ENCODE results near the gene MTUS2.

The MTUS2 gene

DNA sequence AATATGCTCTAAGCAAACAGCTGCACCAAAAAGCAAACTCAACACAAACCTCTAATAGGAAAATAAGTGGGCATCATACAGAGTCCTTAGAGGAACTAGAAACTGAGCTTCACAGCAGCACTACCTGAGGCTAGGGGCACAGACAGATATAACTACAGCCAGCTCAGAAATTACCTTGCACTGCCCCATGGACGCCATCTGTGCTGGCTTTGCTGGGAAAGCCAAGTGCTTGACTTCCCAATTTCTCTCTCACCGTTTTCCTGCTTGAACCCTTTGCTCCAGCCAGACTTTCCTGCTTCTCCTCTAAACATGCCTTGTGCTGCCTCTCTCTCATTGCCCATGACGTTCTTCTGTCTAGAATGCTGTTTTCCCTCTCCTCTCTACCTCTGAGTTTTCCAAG, 29.3 kb downstream of the MTUS2 start:
- H3K4me3 ChIP-seq (replicated peaks; ENCODE audit: insufficient read depth, low read length) = no peak overlapping the region
- no peak overlapping the region for H3K27ac ChIP-seq (replicated peaks)
- no peak for DNase-seq (ENCODE audit: low read depth in 1 of 2, low spot score in 1 of 2)
- peaks cover 8% of the 10 kb centered on the region for H3K27me3 ChIP-seq (ENCODE audit: insufficient read depth, poor library complexity, severe bottlenecking)
- TF ChIP-seq, protein P1, sequence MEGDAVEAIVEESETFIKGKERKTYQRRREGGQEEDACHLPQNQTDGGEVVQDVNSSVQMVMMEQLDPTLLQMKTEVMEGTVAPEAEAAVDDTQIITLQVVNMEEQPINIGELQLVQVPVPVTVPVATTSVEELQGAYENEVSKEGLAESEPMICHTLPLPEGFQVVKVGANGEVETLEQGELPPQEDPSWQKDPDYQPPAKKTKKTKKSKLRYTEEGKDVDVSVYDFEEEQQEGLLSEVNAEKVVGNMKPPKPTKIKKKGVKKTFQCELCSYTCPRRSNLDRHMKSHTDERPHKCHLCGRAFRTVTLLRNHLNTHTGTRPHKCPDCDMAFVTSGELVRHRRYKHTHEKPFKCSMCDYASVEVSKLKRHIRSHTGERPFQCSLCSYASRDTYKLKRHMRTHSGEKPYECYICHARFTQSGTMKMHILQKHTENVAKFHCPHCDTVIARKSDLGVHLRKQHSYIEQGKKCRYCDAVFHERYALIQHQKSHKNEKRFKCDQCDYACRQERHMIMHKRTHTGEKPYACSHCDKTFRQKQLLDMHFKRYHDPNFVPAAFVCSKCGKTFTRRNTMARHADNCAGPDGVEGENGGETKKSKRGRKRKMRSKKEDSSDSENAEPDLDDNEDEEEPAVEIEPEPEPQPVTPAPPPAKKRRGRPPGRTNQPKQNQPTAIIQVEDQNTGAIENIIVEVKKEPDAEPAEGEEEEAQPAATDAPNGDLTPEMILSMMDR (IDR thresholded peaks at IDR 0.05; ENCODE audit: insufficient read depth, low read length) = no peak
- TF ChIP-seq, protein P2, sequence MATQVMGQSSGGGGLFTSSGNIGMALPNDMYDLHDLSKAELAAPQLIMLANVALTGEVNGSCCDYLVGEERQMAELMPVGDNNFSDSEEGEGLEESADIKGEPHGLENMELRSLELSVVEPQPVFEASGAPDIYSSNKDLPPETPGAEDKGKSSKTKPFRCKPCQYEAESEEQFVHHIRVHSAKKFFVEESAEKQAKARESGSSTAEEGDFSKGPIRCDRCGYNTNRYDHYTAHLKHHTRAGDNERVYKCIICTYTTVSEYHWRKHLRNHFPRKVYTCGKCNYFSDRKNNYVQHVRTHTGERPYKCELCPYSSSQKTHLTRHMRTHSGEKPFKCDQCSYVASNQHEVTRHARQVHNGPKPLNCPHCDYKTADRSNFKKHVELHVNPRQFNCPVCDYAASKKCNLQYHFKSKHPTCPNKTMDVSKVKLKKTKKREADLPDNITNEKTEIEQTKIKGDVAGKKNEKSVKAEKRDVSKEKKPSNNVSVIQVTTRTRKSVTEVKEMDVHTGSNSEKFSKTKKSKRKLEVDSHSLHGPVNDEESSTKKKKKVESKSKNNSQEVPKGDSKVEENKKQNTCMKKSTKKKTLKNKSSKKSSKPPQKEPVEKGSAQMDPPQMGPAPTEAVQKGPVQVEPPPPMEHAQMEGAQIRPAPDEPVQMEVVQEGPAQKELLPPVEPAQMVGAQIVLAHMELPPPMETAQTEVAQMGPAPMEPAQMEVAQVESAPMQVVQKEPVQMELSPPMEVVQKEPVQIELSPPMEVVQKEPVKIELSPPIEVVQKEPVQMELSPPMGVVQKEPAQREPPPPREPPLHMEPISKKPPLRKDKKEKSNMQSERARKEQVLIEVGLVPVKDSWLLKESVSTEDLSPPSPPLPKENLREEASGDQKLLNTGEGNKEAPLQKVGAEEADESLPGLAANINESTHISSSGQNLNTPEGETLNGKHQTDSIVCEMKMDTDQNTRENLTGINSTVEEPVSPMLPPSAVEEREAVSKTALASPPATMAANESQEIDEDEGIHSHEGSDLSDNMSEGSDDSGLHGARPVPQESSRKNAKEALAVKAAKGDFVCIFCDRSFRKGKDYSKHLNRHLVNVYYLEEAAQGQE (IDR thresholded peaks at IDR 0.05; ENCODE audit: insufficient replicate concordance, low read depth) = no peak
- TF ChIP-seq GABPA (IDR thresholded peaks at IDR 0.05; ENCODE audit: low read depth) (no peak), SPI1 (IDR thresholded peaks at IDR 0.05; ENCODE audit: borderline replicate concordance, low read depth) (no peak), POLR2AphosphoS5 (IDR thresholded peaks at IDR 0.05; ENCODE audit: low read depth) (no peak)

DNA sequence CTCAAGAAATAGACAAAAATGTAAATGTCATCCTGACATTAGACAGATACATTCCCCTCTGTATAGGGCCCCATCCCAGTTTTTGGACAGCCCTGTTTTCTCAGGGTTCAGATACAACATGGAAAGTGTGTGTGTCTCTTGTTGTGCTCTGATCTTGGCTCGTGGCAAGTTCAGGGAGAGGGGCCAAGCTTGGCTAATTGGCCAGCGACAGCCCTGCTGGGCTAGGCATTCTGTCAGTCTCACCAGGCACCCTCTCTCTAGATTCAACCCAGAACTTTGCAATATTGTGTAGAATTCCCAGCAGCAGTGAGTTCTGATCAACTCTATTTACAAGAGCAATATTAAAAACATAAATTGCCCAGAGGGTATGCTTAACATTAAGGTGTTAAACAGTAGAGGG, 30.1 kb downstream of the MTUS2 start:
- DNase-seq (ENCODE audit: low read depth in 1 of 2, low spot score in 1 of 2) = no peak
- Histone ChIP-seq H3K27ac (replicated peaks) (no peak overlapping the region), H3K4me3 (replicated peaks; ENCODE audit: insufficient read depth, low read length) (no peak overlapping the region), H3K27me3 (ENCODE audit: insufficient read depth, poor library complexity, severe bottlenecking) (peaks cover 8% of the 10 kb centered on the region)
- TF ChIP-seq, protein P1 (IDR thresholded peaks at IDR 0.05; ENCODE audit: insufficient read depth, low read length) = no peak
- TF ChIP-seq GABPA (IDR thresholded peaks at IDR 0.05; ENCODE audit: low read depth) = no peak
- TF ChIP-seq POLR2AphosphoS5 (IDR thresholded peaks at IDR 0.05; ENCODE audit: low read depth) = no peak
- TF ChIP-seq SPI1 (IDR thresholded peaks at IDR 0.05; ENCODE audit: borderline replicate concordance, low read depth) = no peak
- TF ChIP-seq, protein P2 (IDR thresholded peaks at IDR 0.05; ENCODE audit: insufficient replicate concordance, low read depth) = no peak

DNA sequence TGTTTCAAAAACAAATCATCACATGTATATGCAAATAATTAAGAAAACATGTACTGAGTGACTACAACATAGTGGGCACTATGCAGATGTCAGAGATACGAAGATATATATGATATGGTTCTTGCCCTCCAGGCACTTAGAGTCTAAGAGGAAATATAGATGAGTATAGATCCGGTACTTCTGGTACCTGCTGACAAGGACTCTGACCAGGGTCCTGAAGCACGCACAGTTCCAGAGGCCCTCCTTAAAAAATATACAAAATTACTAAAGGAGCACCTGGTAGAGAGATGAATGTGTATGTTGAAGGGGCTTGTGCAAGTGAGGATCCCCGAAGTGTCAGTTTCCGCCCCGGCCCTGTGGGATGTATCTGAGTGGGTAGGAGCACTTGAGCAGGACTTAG, 31.3 kb downstream of the MTUS2 start:
- no peak for DNase-seq (ENCODE audit: low read depth in 1 of 2, low spot score in 1 of 2)
- peaks cover 7% of the 10 kb centered on the region for H3K27me3 ChIP-seq (ENCODE audit: insufficient read depth, poor library complexity, severe bottlenecking)
- no peak overlapping the region for H3K4me3 ChIP-seq (replicated peaks; ENCODE audit: insufficient read depth, low read length)
- H3K27ac ChIP-seq (replicated peaks) = no peak overlapping the region
- TF ChIP-seq, protein P2 (IDR thresholded peaks at IDR 0.05; ENCODE audit: insufficient replicate concordance, low read depth) = peak; percentile 74
- TF ChIP-seq GABPA (IDR thresholded peaks at IDR 0.05; ENCODE audit: low read depth) = no peak

DNA sequence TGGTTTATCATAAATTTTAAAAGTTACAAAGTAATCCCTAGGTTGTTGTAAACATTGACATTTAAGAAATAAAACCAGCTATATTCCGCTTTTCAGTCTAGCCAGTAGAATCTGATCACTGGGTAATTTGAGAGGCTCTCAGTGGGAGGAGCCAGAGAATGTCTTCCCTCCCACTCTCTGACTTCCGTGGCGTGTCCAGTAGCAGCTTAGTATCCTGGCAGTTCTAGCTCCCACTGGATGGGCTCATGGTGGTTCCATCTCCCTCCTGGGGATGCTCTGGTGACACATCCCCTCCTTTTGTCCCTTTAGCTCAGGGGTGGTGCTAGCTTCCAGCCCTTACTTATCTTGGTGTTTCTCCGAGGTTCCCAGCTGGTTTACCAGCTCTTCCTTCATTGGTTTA, 34.5 kb downstream of the MTUS2 start:
- Histone ChIP-seq H3K4me3 (replicated peaks; ENCODE audit: insufficient read depth, low read length) (no peak overlapping the region), H3K27me3 (ENCODE audit: insufficient read depth, poor library complexity, severe bottlenecking) (peaks cover 6% of the 10 kb centered on the region), H3K27ac (replicated peaks) (no peak overlapping the region)
- no peak for TF ChIP-seq GABPA (IDR thresholded peaks at IDR 0.05; ENCODE audit: low read depth)
- no peak for TF ChIP-seq SPI1 (IDR thresholded peaks at IDR 0.05; ENCODE audit: borderline replicate concordance, low read depth)
- TF ChIP-seq, protein P1 (IDR thresholded peaks at IDR 0.05; ENCODE audit: insufficient read depth, low read length) = no peak
- TF ChIP-seq POLR2AphosphoS5 (IDR thresholded peaks at IDR 0.05; ENCODE audit: low read depth) = no peak
- TF ChIP-seq, protein P2 (IDR thresholded peaks at IDR 0.05; ENCODE audit: insufficient replicate concordance, low read depth) = no peak
- DNase-seq (ENCODE audit: low read depth in 1 of 2, low spot score in 1 of 2) = no peak

Measured in HL-60 (cell line).